HEK293 (cell line): Measurements from ENCODE around the gene MCF2L.

Experiments used
- CTCF ChIA-PET: fragments of 350-600 bp; formaldehyde crosslinking; extraction: SDS; loops from one replicate; lab custom pipeline; 2021; ENCODE audit warnings: antibody characterized with exemption; lab: Yijun Ruan, JAX
- POLR2A ChIA-PET: fragments of 300-600 bp; formaldehyde crosslinking; extraction: SDS; loops from one replicate; lab custom pipeline; 2020; ENCODE audit warnings: antibody characterized with exemption, inconsistent platforms; lab: Yijun Ruan, JAX
- H3K27ac ChIP-seq: fragments of 200-500 bp; sonication (Bioruptor generic); 2 replicates; pipeline ENCODE4 v1.5.1; 2014; ENCODE audit warnings: low read depth, low read length, control low read depth, inconsistent platforms; ENCODE audit errors: extremely low read depth
- H3K36me3 ChIP-seq, 2 experiments: fragments of 200-500 bp in 1 of 2; sonication (Bioruptor generic) in 1 of 2; 1 replicate in 1 of 2; 2 replicates in 1 of 2; pipeline ENCODE4 v1.5.1; 2014 to 2017; ENCODE audit warnings: inconsistent platforms in 2 of 2, low read length in 2 of 2; ENCODE audit not compliant: control insufficient read depth in 2 of 2, insufficient read depth in 1 of 2
- H3K4me1 ChIP-seq: fragments of 200-500 bp; sonication (Bioruptor generic); 2 replicates; pipeline ENCODE4 v1.5.1; 2014; ENCODE audit warnings: mild to moderate bottlenecking, low read length, inconsistent platforms; ENCODE audit not compliant: control insufficient read depth, insufficient read depth
- H3K4me3 ChIP-seq: 2 replicates; pipeline ENCODE4 v1.5.1; 2011; ENCODE audit warnings: low read depth, mild to moderate bottlenecking, control low read depth, low read length, moderate library complexity
- H3K9me3 ChIP-seq: fragments of 200-500 bp; sonication (Bioruptor generic); 2 replicates; pipeline ENCODE4 v1.5.1; 2014; ENCODE audit warnings: low read depth, low read length, inconsistent platforms; ENCODE audit not compliant: control insufficient read depth, insufficient read depth
- HIC1 ChIP-seq: fragments of 450-650 bp; formaldehyde crosslinking; IDR thresholded peaks from 2 replicates; pipeline ENCODE4 v1.5.1; 2016; ENCODE audit warnings: missing biosample characterization, missing genetic modification characterization
- OSR2 ChIP-seq: fragments of 450-650 bp; formaldehyde crosslinking; IDR thresholded peaks from 2 replicates; pipeline ENCODE4 v1.5.1; 2016; ENCODE audit warnings: missing biosample characterization, missing genetic modification characterization
- PATZ1 ChIP-seq: fragments of 450-650 bp; formaldehyde crosslinking; IDR thresholded peaks from 2 replicates; pipeline ENCODE4 v1.5.1; 2016; ENCODE audit warnings: missing biosample characterization, missing genetic modification characterization
- PRDM2 ChIP-seq: fragments of 450-650 bp; formaldehyde crosslinking; IDR thresholded peaks from 2 replicates; pipeline ENCODE4 v1.5.1; 2016; ENCODE audit warnings: missing biosample characterization, missing genetic modification characterization, borderline replicate concordance
- PRDM6 ChIP-seq: fragments of 450-650 bp; formaldehyde crosslinking; IDR thresholded peaks from 2 replicates; pipeline ENCODE4 v1.5.1; 2017; ENCODE audit warnings: missing biosample characterization, missing genetic modification characterization
- ZNF132 ChIP-seq: fragments of 450-650 bp; formaldehyde crosslinking; IDR thresholded peaks from 2 replicates; pipeline ENCODE4 v1.5.1; 2017; ENCODE audit warnings: missing biosample characterization, missing genetic modification characterization, borderline replicate concordance
- ZNF140 ChIP-seq: fragments of 450-650 bp; formaldehyde crosslinking; IDR thresholded peaks from 2 replicates; pipeline ENCODE4 v1.5.1; 2016; ENCODE audit warnings: missing biosample characterization, missing genetic modification characterization
- ZNF157 ChIP-seq: fragments of 450-650 bp; formaldehyde crosslinking; IDR thresholded peaks from 2 replicates; pipeline ENCODE4 v1.5.1; 2016; ENCODE audit warnings: missing biosample characterization, missing genetic modification characterization
- ZNF248 ChIP-seq: fragments of 450-650 bp; formaldehyde crosslinking; IDR thresholded peaks from 2 replicates; pipeline ENCODE4 v1.5.1; 2017; ENCODE audit warnings: missing biosample characterization, missing genetic modification characterization
- ZNF280C ChIP-seq: fragments of 450-650 bp; formaldehyde crosslinking; IDR thresholded peaks from 2 replicates; pipeline ENCODE4 v1.5.1; 2016; ENCODE audit warnings: missing biosample characterization, missing genetic modification characterization
- ZNF404 ChIP-seq: fragments of 450-650 bp; formaldehyde crosslinking; IDR thresholded peaks from 2 replicates; pipeline ENCODE4 v1.5.1; 2017; ENCODE audit warnings: missing biosample characterization, missing genetic modification characterization
- ZNF623 ChIP-seq: fragments of 450-650 bp; formaldehyde crosslinking; IDR thresholded peaks from 2 replicates; pipeline ENCODE4 v1.5.1; 2016; ENCODE audit warnings: missing biosample characterization, missing genetic modification characterization
- ZNF664 ChIP-seq: fragments of 450-650 bp; formaldehyde crosslinking; IDR thresholded peaks from 2 replicates; pipeline ENCODE4 v1.5.1; 2016; ENCODE audit warnings: missing biosample characterization, missing genetic modification characterization
- ZSCAN30 ChIP-seq: fragments of 450-650 bp; IDR thresholded peaks from 2 replicates; pipeline ENCODE4 v1.5.1; 2018; ENCODE audit warnings: missing biosample characterization, mild to moderate bottlenecking, missing genetic modification characterization, moderate library complexity
- TF ChIP-seq, protein P1 (sequence below): sonication (generic); formaldehyde crosslinking; IDR thresholded peaks from 2 replicates; pipeline ENCODE4 v1.8.1; 2022; ENCODE audit warnings: mild to moderate bottlenecking, moderate library complexity, missing genetic modification reagents
- TF ChIP-seq, protein P2 (sequence below): fragments of 450-650 bp; formaldehyde crosslinking; IDR thresholded peaks from 2 replicates; pipeline ENCODE4 v1.5.0; 2017; ENCODE audit warnings: missing biosample characterization, missing genetic modification characterization, borderline replicate concordance

The MCF2L gene

GRCh38 chr13:113066142-113066455 lies 97.1 kb downstream of the MCF2L start (continued):
- no peak for TF ChIP-seq PATZ1
- TF ChIP-seq ZNF157 (tag by site-specific recombination) = no peak
- TF ChIP-seq PRDM2 (tag by site-specific recombination) = no peak
- no peak for TF ChIP-seq ZNF140 (tag by site-specific recombination)
- TF ChIP-seq ZNF248 (tag by site-specific recombination) = no peak
- no peak for TF ChIP-seq HIC1 (tag by site-specific recombination)
- TF ChIP-seq ZSCAN30 = no peak
- TF ChIP-seq PRDM6 (tag by site-specific recombination) = no peak
- TF ChIP-seq ZNF623 (tag by site-specific recombination) = no peak

GRCh38 chr13:113066746-113067145 lies 97.7 kb downstream of the MCF2L start:
- CTCF ChIA-PET = interaction anchor here (0.6 kb wide), 1 partner anchor 78 kb away, joined by 6 read pairs; no protein-coding TSS in a partner anchor
- TF ChIP-seq ZNF132 (no peak), OSR2 (tag by site-specific recombination) (no peak), ZNF280C (tag by site-specific recombination) (no peak), ZNF664 (tag by site-specific recombination) (no peak), ZNF404 (tag by site-specific recombination) (no peak), ZNF623 (tag by site-specific recombination) (no peak), ZNF248 (tag by site-specific recombination) (no peak)
- TF ChIP-seq, protein P1, sequence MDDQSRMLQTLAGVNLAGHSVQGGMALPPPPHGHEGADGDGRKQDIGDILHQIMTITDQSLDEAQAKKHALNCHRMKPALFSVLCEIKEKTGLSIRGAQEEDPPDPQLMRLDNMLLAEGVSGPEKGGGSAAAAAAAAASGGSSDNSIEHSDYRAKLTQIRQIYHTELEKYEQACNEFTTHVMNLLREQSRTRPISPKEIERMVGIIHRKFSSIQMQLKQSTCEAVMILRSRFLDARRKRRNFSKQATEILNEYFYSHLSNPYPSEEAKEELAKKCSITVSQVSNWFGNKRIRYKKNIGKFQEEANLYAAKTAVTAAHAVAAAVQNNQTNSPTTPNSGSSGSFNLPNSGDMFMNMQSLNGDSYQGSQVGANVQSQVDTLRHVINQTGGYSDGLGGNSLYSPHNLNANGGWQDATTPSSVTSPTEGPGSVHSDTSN (CRISPR knock-in tag) = no peak
- TF ChIP-seq, protein P2, sequence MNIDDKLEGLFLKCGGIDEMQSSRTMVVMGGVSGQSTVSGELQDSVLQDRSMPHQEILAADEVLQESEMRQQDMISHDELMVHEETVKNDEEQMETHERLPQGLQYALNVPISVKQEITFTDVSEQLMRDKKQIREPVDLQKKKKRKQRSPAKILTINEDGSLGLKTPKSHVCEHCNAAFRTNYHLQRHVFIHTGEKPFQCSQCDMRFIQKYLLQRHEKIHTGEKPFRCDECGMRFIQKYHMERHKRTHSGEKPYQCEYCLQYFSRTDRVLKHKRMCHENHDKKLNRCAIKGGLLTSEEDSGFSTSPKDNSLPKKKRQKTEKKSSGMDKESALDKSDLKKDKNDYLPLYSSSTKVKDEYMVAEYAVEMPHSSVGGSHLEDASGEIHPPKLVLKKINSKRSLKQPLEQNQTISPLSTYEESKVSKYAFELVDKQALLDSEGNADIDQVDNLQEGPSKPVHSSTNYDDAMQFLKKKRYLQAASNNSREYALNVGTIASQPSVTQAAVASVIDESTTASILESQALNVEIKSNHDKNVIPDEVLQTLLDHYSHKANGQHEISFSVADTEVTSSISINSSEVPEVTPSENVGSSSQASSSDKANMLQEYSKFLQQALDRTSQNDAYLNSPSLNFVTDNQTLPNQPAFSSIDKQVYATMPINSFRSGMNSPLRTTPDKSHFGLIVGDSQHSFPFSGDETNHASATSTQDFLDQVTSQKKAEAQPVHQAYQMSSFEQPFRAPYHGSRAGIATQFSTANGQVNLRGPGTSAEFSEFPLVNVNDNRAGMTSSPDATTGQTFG (tag by site-specific recombination) = no peak
- Histone ChIP-seq H3K36me3 (no peaks in the 10 kb centered on the region), H3K27ac (no peak overlapping the region), H3K4me1 (no peaks in the 10 kb centered on the region), H3K9me3 (no peaks in the 10 kb centered on the region), H3K4me3 (no peak overlapping the region)
- POLR2A ChIA-PET = no interaction called here
